SK-N-DZ (cell line): Measurements from ENCODE around the gene SPTBN1.

Experiments used
- DNase-seq: peaks from one replicate; pipeline ENCODE4 v3.0.0-alpha.2; 2015; ENCODE audit warnings: low spot score

Gene SPTBN1

DNA sequence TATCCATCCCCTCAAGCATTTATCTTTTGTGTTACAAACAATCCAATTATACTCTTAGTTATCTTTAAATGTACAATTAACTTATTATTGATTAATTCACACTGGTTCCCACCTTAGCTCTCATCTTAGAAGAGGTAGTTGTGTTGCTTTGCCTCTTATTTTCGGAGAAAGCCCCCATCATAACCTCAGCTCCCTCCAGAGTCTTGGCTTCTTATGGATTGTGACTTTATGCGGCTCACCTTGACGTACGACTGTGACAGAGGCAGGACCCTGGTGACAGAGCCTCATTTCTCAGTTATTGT, 132.9 kb downstream of the SPTBN1 start:
- DNase-seq, result no peak

DNA sequence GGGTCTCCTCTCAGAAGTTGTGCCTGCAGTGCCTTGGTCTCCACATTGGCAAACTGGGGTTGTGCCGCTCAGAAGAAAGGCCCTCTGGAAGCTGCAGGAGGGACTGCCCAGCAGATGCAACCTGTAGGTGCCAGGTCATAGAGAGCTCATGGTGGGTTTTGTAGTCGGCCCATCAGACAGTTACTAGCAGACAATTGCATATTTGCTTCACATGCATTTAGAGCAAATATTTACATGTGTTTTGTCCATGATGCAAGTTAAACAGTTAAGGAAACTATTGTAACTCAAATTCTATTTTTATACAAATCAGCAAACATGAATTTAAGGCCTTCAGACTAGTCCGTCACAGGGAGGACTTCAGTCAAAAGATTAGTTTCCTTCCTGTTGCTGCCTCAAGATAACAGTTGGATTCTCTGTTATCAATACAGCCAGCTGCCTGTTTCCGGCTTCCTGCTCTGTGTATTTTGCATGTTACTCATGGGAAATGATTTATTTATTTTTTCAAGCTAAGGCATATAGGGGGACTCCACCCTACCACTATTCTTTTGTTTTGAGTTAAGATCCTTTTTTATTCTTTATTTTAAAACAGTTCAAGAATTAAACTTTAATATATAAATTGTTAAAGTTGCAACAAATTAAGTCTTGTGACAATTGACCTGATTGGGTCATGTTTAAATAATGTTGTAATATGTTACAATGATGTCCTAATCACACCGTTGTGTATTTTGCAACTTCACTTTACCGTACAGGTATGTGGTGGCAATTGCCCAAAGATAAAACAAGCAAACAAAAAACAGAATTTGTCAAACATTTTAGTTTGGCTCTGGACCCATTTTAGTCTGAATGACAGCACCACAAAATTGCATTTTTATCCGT, 133.5 kb downstream of the SPTBN1 start:
- DNase-seq, result no peak

DNA sequence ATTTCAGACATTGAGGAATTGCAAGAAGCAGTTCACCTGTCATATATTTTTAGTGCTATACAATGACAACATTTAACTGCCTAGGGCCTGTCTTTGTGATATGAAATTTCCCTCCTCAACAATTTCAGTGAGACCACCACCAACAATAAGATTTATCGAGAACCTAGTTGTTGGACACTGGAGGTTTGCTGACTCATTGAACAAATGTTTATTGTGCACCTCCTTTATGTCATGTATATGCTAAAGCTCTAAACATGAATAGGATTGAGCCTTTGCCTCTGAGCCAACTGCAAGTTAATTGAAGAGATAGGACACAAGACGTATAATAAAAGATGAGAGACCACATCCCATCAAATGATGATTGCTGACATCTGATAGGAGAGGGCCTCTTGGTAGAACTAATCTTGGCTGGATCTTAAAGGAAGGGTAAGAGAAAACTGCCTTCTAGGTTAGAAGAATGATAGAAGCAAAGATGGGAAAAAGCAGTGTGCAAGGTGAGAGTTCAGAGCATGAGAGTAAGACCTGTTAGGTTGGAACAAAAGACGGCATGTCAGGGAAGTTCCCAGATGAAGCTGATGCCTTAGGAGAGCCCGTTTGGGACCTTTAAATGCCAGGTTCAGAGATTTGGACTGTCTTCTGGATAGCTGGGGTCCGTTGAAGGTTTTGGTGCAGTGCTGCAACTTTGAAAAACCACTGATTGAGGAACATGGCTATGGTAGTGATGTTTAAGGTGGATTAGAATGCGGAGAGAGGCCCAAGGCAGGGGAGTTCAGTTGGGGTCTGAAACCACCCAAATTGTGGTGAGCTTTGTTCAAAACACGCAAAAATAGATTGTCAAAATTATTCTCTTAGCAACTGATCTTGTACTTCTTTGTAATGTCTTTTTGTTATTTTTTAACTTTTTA, 134.3 kb downstream of the SPTBN1 start:
- no peak for DNase-seq

DNA sequence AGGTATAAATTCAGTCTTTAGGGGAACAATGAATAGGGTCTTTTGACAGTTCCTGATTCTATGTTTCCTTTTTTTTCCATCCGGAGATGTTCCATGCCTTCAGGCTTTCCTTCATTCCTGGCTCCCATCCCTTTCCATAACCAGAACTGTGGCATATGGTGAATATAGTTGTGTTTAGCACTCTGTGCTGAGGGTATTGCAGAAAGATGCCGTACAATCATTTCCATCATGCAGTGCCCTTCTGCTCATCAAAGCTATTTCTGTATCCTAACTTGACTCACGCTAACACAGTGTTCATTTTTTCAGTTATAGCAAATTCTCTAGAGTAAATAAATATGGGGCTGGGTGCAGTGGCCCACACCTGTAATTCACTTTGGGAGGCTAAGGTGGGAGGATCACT, 135.4 kb downstream of the SPTBN1 start:
- no peak for DNase-seq

DNA sequence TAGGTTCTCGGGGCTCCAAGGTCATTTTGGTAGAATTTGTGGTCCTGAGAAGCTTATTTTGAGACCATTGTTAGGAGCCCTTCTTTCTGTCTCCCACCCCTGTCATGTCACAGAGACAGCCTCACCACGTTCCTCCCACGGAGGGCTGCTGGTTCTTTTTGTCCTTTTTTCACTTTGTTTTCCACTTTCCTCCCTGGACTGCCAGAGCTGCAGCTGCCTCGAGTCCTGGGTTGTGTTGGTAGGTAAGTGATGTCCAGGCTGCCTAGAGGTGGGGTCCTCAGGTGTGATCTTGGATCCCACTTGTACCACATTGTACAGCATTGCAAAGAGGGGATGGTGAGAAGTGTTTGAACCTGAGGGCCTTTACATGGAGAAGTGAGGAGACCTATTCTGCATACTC, 137.1 kb downstream of the SPTBN1 start:
- DNase-seq, result no peak

DNA sequence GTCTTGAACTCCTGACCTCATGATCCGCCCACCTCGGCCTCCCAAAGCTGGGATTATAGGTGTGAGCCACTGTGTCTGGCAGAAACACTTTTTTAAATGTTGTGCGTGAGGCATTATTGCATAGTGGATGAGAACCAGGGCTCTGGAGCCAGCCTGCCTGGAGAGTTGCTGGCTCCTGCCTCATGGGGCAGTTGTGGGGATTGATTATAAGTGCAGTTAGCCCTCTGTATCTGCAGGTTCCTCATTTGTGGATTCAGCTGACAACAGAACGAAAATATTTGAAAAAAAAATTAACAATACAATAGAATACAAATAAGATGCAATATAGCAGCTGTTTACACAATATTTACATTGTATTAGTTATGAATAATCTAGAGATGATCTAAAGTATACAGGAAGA, 137.9 kb downstream of the SPTBN1 start:
- no peak for DNase-seq

DNA sequence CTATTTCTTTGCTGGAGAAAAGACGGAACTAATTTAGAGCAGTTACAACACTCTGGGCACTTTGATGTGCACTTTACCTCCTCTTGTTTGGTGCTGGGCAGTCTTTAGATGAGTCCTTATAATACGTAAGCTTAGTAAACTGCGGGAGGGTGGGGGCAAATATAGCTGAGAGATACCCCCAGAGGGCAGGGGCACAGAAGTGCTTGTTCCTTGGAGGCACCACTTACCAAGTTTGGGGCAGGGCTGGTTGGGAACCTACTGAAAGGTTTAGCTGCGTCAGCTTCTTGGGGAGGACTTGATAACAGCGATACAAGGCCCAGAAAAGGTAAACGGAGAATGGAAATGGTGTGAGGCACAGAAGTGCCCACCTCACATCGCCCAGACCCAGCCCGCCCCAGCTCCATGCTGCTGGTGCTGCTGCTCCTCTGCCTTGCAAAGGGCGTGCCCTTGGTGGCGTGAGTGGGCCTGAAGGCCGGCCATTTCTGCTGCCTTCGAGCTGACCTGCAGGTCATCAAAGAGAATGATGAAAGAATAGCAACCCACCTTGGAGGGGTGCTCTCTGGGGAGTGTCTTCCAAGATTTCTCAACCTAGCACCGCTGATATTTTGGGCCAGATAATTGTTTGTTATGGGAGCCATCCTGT, 139.2 kb downstream of the SPTBN1 start:
- DNase-seq, result no peak

DNA sequence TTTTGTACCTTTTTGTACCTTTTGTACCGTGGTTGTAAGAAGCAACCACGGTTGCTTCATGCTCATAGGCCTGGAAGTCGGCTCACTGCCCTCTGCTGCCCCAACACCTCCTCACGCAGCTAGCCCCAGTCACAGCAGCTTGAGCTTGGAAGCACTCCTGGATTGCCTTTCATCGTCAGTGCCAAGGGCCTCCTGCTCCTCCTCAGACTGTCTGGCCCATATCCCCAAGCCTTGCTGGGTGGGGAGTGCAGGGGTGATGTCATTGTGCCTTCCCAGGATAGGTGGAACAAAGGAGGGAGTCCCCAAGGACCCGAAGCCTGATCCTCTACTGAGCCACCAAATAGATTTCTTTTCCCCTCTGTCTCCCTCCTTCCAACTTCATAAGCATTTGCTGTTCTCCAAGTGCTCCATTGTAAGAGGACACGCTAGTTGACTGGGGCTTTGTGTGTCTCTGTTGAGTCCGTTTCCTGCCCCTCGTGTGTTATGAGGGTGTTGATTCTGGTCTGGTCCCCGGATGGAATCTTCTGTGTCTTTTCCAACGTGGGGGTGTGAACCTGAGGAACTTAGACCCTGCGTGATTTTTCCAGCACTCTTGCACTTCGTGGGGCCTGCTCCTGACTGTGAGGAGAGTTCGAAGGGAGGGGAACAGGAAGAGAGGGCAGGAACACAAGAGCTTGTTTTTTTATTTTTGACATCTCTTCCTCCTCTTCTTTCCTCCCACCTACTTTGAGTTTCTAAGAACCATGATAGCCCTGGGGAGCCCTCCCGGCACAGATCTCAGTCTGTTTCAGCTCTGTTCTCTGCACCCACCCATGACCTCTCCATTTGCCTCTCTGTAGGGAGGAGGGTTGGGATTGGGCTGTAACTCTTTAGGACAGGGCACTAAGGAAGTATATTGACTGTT, 140.1 kb downstream of the SPTBN1 start:
- no peak for DNase-seq

DNA sequence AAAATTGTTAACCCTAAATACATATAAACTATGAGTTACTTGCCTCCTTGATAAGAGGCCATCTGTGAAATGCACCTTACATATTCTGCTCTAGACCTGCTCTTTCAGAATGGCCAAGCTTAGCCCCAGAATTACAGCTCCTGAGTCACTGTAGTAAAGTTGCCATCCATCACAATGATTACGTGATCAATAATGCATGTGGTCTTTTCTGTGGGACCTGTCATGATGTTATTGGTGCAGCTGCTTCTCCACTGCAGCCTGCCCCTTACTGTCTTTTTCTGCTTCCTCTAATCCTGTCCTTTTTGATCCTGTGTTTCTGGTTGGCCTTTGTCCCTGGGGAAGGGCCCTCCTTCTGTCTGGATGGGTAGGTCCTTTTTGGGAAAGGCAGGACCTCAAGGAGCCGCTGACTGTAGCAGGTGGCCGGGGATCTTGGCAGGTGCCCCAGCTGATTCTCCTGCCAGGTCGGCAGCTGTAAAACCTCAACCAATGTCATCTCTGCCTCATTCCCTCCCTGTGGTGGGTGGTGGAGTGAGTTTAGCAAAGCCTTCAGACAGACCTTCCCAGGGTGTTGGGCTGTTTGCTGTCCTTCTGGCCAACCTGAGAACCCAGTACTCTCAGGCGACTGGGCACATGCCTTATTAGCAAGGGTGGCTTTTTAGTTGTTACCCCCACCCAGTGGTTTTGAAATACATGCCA, 141.2 kb downstream of the SPTBN1 start:
- DNase-seq, result no peak

DNA sequence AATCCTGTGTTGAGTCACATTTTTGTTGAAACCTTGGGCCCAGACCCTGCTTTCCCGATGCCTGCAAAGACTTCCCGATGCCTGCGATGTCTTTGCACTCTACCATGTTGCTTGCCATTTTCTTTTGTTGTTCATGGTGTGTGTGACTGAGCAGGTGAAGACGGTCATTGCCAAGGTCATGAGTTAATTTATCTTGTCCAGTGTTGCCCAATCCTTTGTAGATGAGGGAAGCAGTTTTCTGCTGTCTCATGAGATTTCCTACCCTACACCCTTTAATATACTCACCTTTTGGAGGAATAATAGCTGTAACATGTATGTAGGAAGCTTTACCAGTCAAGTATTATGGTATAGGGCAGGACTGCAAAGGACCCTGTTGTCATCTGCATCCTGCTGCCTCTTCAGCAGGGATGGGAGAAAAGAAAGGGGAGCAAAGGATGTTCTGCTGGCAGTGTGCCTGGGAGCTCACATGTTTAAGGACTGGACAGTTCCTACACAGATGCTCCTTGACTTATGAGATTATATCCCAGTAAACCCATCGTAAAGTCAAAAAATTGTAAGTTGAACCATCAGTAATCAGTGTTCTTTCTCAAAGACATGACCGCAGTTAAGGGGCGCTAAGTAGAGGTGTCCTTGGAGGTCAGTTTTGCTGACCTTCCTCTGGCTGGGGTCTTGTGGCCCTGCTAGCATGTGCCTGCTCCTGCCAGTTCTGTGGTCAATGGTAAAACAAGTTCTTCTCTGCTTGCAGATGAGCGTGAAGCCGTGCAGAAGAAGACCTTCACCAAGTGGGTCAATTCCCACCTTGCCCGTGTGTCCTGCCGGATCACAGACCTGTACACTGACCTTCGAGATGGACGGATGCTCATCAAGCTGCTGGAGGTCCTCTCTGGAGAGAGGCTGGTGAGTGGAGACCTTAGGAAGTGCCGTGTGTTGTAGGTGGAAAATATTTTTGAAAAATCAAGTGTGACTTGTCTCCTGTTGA, 142.5 kb downstream of the SPTBN1 start:
- DNase-seq, result no peak

DNA sequence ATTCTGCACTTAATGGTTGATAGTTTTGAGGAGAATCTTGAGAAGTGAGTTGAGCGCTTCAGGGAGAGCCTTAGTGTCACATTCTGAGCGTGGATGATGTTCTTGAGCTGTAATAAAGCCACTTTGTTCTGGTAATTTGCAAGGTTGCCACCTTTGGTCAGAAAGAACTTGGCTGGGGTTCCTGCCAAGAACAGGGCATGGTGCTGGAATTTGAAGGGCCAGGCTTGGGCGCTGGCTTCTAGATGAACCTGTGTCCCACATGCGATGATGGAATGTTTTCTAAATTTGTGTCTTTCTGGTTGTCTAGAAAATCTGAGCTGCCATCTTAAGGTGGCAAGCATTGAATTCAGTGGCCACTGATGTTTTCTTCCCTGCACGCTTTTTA, 143.2 kb downstream of the SPTBN1 start:
- no peak for DNase-seq

DNA sequence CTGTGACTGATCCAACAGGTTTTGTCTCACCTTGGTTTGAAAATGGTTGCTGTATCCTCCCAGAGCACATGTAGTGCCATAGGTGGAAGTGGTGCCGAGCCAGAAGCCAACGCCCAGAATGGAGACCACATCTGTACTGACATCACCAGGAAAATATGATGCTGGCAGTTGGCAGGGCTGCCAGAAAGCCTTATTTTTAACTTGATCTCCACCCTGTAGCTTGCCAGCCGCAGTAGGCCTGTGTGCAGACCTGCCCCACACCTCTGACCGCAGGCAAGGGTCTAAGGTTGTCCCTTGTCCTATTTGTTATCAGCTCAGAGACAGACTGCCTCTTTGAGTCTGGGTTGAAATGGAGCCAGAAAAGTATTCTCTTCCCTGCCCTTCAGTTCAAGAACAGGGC, 143.8 kb downstream of the SPTBN1 start:
- DNase-seq, result no peak

DNA sequence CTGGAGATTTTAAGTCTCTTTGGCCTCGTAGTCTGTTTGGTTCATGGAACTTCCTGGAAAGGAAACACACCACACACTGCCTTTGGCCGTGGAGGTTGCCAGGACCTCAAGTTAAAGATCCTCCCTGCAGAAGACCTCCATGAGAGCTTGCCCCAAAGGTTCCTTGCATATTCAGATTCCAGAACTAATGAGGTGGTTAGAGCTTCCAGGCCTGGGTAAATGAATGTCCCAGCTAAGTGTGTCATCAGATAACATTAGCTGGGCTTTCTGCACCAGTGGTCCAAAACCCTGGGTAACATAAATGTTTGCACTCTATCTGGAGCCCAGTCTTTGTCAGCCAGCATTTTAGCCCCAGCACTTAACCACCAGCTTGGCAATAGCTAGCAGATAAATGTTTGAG, 145.2 kb downstream of the SPTBN1 start:
- no peak for DNase-seq

DNA sequence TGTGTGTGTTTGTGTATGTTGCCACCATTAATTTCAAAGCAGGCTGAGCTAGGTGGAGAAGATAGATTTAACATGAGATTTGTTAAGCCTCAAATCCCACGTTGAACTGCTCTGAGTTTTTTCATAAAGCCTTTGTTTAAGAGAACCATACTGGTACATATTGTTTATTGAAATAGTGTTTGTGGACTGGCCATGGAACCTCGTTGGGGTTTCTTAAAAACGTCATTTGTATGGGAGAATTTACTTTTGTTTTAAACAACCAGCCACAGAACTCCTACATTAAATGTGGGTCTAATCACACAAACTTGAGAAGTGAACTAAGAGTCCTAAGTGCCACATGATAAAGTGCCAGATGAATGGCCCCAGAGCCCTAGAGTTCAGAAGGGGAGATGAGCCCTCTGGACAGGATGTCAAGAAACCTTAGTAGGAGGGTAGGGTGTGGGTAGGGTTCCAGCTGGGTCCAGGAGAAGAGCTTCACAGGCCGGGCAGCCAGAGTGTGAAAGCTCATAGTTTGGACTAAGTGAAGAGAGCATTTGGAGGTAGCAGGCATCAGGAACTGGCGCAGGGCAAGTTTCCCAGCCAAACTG, 146.7 kb downstream of the SPTBN1 start:
- no peak for DNase-seq

DNA sequence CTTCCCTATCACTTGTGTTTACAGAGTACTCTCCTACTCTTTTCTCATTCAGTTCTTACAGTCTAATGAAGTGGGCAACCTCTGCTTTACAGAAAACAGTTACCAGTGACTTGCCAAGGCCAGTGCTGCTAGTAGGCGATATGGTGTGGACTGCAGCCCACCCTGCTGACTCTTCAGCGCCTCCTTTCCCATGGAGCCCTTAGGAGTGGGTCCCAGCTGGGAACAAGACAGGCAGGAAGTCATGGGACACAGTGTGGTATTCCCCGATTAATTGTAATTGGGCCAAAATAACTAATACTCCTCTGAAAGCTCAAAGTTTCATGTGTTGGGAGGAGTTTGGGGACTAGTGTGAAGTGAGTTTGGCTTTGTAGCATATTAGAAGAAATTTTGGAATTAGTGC, 147.2 kb downstream of the SPTBN1 start:
- no peak for DNase-seq

DNA sequence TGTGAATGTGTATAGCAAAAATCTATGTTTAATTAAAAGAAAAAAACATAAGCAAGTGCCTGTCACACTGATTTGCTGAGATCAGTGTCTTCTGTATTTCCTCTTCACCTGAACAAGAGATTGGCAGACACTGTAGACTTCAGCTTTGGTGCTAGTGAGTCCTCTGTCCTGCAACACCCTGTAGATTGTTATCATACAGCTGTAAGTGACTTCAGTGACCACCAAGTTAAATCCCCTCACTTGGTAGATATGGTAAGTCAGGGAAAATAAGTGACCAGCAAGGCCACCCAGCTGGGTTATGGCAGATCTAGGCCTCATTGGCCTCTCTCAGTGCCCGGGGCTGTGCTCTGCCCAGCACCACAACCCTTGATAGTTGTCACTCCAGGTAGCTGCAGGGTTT, 147.7 kb downstream of the SPTBN1 start:
- no peak for DNase-seq

DNA sequence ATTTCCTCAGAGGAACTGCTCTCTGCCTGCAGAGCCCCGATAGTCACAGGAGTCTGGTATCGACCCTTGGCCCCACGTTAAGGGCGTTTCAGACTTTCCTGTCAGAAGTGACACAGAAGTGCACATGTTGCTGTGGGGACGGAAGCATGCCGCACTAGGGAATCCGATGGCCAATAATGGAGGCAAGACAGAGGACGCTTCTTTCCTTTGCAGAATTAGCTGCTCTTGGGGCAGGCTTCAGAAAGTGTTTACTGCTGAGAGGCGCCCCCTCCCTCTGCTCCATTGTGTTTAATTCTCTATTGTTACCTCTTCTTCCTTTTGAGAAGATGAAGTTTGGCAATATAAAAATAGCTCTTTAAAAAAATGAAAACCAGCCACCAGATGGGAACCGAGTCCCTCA, 148.7 kb downstream of the SPTBN1 start:
- no peak for DNase-seq

DNA sequence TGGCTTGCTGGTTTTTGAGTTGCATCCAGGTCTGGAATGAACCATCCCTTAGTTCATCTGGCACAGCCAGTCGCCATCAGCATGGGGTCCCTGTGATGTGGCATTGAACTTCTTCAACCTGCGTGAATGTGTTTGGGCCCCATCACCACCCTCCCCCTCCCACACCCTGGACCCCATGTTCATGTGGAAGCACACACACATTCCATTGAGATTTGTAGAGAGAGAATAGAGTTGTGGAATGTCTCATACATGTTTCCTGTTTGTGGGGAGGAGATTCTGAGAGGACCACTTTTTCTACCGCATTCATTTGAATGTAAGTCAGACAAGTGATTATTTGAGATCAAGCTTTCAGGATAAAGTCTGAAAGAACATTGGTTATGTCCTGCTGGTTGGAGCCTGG, 149.7 kb downstream of the SPTBN1 start:
- no peak for DNase-seq

DNA sequence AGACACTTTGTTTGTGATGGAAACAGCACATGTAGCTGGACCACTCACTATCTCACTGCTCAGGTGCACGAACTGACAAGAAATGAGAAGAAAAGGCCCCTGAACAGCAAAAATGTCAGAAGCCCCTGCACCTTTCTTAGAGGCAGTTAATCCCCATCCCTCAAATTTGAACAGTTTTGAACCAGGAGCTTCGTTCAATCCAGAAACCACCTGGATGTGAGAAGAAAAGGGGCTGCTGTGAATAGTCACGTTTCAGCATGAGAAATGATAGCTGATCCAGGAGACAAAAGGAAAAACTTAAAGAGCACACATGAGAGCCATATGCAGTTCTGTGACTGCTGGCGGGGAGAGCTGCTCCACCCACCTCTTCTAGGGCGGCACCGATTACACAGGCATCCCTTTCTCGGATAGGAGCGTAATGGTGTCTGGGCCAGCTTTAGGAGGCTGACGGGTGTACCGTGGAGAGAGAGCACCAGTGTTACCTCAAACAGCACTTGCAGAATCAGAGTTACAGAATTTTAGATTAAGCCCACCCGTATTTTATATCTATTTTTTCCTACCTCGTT, 150.3 kb downstream of the SPTBN1 start:
- DNase-seq, result no peak
